DMS 273 (cell line): ENCODE data around the gene TLCD3B.

ENCODE experiments used
- DNase-seq: peaks from one replicate; lab custom pipeline; 2025; ENCODE audit not compliant: unreplicated experiment; lab: John Stamatoyannopoulos, UW

The TLCD3B gene

GRCh38 chr16:30030841-30031413, at the start of gene TLCD3B:
TLCD3B (minus strand) TSS chr16:30031271; CDS start chr16:30030527, 744 bp downstream.
- DNase-seq: no peak

GRCh38 chr16:30079480-30079879, 48.4 kb upstream of the TLCD3B start:
- DNase-seq: peak; percentile 74

DNA sequence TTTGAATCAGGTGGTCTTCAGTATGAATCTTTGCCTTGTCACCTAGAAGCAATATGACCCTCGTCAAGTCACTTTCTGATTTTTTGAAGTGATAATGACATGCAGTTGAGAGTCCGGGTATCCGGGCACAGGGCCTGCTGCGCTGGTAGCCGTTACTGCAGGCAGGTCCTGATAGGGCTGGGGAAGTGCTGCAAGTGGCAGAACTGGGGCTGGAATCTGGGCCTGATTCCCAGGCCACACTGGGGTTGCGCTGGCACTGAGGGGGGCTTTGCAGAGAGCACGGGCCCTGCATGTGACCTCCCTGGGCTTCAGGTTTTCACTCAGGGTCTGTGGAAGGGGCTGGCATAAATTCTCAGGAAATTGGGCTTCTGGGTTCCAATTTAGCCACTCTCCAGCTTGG, 47.7 kb upstream of the TLCD3B start:
- no peak for DNase-seq

DNA sequence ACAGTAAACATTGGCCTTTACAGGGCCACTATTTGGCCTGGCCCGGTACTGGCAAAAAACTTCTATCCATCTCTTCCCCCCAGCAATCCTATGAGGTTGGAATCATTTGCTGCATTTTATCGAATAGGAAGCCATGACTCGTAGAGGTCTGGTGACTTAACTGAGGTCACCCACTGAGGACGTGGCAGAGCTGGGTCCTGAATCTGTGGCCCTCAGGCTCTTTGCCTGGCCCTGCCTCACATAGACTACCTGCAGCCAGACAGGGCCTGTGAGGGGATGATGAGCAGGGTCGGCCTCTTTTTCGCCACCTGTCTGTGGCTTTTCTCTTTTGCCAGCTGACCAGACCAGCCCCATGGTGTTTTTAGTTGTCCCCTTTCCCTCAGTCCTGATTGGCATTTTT, 46.6 kb upstream of the TLCD3B start:
- no peak for DNase-seq

DNA sequence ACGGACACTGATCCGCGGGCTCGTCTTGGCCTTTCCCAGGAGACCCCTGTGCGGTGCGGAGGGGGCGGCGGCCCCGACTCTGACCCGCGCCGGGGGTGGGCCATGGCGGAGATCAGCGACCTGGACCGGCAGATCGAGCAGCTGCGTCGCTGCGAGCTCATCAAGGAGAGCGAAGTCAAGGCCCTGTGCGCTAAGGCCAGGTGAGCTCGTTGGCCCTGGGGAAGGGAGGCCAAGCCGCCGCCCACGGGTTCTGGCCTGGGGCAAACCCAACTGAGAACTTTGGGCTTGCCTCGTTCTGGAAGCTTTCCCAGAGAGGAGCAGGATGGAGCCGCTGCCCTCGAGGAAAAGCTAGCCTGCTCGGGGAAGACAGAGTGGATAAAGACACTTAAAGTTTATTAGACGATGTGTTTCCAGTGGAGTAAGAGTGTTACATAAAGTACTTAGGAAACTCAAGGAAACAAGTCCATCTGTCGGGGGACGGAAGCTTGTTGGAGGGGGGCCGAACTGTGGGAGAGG, 45.3 kb upstream of the TLCD3B start:
- DNase-seq: no peak

- DNase-seq: peak; percentile 96
These were observed 44.6 kb upstream of the TLCD3B start, which contains the start of gene PPP4C for GRCh38 chr16:30075503-30076275. PPP4C (plus strand) TSS chr16:30075994; CDS start chr16:30076378, 384 bp downstream.

GRCh38 chr16:30070490-30070889, 39.4 kb upstream of the TLCD3B start:
- no peak for DNase-seq

GRCh38 chr16:30069611-30070462, 38.8 kb upstream of the TLCD3B start:
- no peak for DNase-seq

GRCh38 chr16:30068750-30069610, 37.9 kb upstream of the TLCD3B start:
- peak; percentile 63 for DNase-seq

GRCh38 chr16:30068333-30068732, 37.3 kb upstream of the TLCD3B start:
- DNase-seq: no peak

GRCh38 chr16:30067584-30067916, 36.5 kb upstream of the TLCD3B start:
- DNase-seq: no peak

DNA sequence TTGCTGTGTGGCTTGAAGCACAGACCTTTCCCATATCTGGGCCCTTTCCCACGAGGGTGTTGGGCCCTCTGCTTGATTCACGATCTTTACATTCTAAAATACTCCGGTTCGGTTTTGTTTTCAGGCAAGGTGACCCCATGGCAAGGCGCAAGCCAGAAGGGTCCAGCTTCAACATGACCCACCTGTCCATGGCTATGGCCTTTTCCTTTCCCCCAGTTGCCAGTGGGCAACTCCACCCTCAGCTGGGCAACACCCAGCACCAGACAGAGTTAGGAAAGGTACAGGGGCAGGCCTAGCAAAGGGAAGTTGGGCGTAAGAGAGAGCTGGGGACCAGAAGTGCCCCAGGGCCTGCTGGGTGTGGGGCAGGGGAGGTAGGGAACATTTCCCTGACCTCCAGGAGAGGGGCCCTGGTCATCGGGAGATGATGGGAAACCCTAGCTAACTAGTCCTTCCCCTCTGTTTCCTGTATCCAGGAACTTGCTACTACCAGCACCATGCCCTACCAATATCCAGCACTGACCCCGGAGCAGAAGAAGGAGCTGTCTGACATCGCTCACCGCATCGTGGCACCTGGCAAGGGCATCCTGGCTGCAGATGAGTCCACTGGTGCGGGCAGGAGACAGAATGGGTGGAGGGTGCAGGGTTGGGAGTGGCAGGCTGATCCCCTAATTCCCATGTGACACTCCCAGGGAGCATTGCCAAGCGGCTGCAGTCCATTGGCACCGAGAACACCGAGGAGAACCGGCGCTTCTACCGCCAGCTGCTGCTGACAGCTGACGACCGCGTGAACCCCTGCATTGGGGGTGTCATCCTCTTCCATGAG, 35.9 kb upstream of the TLCD3B start:
- peak; percentile 70 for DNase-seq

GRCh38 chr16:30065943-30066760, 35.1 kb upstream of the TLCD3B start:
- peak; percentile 70 for DNase-seq

DNA sequence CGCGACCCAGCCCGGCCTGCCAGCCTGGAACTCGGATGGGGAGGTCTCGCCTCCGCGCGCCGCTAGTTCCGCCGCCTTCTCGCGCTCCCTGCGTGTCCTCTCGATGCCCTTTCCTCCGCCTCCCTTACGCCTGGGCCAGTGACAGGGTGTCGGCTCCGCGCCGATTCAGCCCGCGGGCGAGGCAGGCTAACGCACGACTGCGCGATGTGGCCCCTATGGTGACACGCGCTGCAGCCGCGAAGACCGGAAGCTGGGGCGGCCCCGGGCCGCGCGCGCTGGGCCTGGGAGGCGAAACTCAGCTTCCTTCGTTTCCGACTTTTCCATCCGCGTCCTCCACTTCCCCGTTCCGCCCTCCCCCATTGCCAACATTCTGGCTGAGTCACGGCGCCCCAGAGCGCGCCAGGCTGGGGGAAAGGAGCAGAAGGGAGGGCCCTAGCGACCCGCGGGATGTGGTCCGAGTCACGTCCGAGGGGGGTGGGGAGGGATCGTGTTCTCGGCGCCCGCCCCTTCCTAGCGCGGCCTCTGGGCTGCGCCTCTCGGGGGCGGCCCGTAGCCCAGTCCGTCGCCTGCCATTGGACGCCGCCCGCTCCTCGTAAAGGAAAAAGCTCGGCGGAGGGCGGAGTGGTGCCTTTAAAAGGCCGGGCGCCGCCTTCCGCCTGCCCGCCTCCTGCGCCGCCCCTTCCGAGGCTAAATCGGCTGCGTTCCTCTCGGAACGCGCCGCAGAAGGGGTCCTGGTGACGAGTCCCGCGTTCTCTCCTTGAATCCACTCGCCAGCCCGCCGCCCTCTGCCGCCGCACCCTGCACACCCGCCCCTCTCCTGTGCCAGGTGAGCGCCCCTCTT, 34.3 kb upstream of the TLCD3B start, which contains the start of gene ALDOA:
Gene ALDOA (plus strand): TSS at position 659 of the 841 bp plus-strand sequence. CDS start 1,138 bp downstream, outside the sequence.
- DNase-seq: peak; percentile 99

- no peak for DNase-seq
These were observed 33.6 kb upstream of the TLCD3B start for GRCh38 chr16:30064729-30065101.

DNA sequence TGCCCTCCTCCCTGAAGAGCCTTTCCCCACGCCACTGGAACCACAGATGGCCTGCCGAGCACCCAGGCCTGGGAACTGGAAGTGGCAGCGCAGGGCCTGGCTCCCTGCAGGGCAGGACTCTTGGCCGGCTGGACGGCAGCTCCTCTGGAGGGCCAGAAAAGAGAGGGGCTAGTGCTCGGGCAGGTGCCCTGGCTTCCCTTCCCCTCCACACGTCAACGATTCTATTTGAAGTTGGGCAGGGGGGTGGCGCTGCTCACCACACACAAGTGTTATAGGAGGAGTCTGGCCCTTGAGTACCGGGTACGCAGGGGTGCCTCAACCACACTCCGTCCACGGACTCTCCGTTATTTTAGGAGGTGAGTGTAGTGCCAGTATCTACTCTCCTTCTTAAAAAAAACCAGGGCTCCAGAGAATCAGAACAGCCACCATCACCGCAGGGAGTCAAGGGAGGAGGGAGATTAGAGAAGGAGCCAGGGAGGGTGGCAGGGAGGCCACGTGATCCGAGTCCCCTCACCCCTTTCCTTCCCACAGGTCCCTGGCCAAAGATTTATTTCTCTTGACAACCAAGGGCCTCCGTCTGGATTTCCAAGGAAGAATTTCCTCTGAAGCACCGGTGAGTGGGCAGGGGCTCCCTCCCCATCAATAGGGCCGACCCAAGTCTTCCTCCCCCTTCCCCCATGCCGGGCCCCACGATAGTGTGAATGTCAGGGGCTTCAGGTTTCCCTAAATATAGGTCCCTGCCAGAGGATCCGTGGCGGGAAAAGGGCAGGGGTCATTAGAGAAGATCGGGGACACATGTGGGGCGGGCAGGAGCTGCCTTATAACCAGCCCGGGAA, 33.0 kb upstream of the TLCD3B start:
- DNase-seq: peak; percentile 88

- no peak for DNase-seq
These were observed 32.3 kb upstream of the TLCD3B start for GRCh38 chr16:30063278-30063892.
